HFF-Myc (cell line): ENCODE data around the gene SORBS2.

ENCODE experiments used
- DNase-seq: peaks from one replicate; pipeline ENCODE4 v3.0.0-alpha.2; 2011; ENCODE audit warnings: low read depth; ENCODE audit errors: extremely low read depth
- H3K4me3 ChIP-seq: replicated peaks from 2 replicates; pipeline ENCODE4 v1.5.1; 2011; ENCODE audit warnings: low read depth, mild to moderate bottlenecking, control low read depth, low read length
- CTCF ChIP-seq: IDR thresholded peaks from 2 replicates; pipeline ENCODE4 v1.5.1; 2012; ENCODE audit warnings: mild to moderate bottlenecking, low read depth, low read length, control low read depth; ENCODE audit errors: missing control alignments

SORBS2 gene

DNA sequence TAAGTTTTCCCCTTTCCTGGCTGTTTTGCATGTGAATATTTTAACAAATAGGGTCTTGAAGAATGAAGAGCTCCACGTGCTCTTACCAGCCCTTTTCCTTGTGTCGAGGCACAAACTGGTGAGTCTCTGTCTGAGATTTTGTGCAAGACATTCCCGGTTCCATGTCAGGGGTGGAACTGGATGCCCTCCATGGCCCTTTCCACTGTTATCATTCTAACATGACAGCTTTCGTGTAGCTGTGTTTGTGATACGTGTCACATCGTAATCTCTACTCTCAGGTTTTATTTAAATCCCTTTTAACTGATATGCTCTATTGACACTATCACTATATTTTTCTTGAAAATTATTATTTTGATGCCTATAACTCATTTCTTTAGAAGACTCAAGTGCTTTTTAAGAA, 130.4 kb downstream of the SORBS2 start:
- TF ChIP-seq CTCF = no peak
- H3K4me3 ChIP-seq = no peak overlapping the region
- DNase-seq = no peak

- no peak for DNase-seq
- no peak for TF ChIP-seq CTCF
- no peak overlapping the region for H3K4me3 ChIP-seq
These were observed 131.4 kb downstream of the SORBS2 start for GRCh38 chr4:185680617-185681016.

DNA sequence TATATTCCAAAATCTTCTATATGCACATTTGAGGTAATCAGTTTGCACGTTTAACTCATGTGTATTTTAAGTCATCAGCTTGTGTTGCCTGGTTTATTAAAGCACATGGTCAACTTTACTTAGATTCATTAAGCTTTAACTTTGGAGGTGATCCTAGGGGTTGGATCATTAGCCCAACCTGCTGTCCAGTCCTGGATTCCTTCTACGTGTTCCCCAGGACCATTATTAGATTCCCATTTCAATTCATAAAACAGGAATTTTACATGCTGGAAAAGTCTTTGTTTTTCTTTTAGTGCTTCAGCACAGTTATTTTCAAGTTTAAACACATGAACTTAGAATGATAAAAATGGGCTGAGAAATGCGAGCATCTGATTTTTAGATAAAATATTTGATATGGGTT, 132.5 kb downstream of the SORBS2 start:
- no peak overlapping the region for H3K4me3 ChIP-seq
- DNase-seq = no peak
- TF ChIP-seq CTCF = no peak

DNA sequence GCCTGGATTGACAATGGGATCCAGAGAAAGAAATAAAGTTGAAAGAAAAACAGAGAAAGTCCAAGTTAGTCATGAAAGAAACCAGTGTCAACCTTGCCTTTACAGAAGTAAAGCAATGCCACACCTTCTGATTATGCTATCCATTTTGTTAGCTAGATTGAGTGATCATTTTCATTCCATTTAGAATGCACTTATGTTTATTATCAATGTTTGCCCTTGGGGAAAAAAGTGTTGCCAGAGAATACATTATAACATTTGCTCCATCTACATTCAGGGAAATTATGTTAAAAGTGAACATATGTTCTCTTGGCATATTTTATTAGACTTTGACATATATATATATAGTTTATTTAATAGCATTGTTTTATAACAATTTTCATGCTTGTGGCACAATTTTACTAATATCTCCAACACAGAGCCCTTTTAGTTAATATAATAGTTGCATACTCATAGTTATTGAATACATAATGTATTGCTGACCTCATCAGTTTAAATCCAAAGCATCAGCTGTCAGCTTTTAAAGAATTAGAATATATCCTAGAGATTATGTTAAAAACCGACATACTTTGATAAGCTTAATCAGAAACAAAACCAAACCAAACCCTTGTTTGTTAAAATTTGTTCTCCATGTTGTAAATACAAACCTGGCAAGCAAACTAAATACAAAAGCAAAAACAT, 134.2 kb downstream of the SORBS2 start:
- H3K4me3 ChIP-seq = no peak overlapping the region
- DNase-seq = no peak
- TF ChIP-seq CTCF = no peak

DNA sequence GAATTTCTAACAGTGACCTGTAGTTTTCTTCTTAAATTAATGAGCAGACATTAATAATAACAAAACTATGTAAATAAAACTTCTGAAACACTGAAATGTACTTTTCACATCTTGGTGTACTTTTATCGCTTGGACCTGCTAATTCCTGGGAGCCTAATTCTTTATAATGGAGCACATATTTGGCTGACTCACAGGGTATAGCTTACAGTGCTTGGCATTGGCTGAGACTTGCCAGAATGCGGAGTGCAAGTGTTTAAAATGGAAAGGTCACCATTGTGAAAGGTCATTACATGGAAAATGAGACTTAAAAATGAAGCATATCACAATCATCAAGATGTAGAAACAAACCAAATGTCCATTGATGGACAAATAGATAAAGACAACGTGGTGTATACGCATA, 139.4 kb downstream of the SORBS2 start:
- no peak overlapping the region for H3K4me3 ChIP-seq
- TF ChIP-seq CTCF = no peak

GRCh38 chr4:185672151-185672550, 139.8 kb downstream of the SORBS2 start:
- H3K4me3 ChIP-seq = no peak overlapping the region
- TF ChIP-seq CTCF = no peak
- no peak for DNase-seq

More for the DNA sequence above, 139.4 kb downstream of the SORBS2 start:
- no peak for DNase-seq

DNA sequence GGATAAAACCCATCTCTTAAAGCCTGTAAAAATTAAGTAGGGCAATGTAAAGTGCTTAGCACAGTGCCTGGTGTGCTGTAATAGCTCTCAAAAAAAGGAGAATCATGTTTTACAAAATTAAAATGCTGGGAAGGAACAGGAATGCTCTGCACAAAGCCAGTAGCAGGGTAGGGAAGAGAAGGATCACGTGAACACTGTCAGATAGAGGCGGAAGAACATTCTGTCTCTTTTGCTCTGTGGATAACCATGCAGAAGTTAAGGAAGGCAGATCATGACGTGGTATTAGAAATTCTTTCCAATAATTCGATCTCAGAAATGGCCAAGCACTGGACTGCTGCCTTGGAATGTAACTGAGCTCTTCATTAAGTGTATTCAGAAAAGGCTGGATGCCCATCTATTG, 140.5 kb downstream of the SORBS2 start:
- TF ChIP-seq CTCF = no peak
- no peak for DNase-seq
- H3K4me3 ChIP-seq = no peak overlapping the region
